Progenitor cell of endocrine pancreas (in vitro differentiated cells): Measurements from ENCODE around the gene MSANTD7. TPM values are rescaled to one million over a fixed set of nuclear protein-coding genes. Genes with fewer than 3 reads are reported as not detected.

Source experiments
- DNase-seq: peaks from one replicate; pipeline ENCODE4 v3.0.0; 2021; ENCODE audit warnings: low spot score; ENCODE audit not compliant: unreplicated experiment
- H3K27ac Mint-ChIP-seq: 2 replicates; pipeline ENCODE4 v1.8.0; 2021; ENCODE audit warnings: mild to moderate bottlenecking, moderate library complexity, mixed read lengths
- H3K27me3 Mint-ChIP-seq: 2 replicates; pipeline ENCODE4 v1.8.0; 2021; ENCODE audit warnings: mixed read lengths
- H3K36me3 Mint-ChIP-seq: 2 replicates; pipeline ENCODE4 v1.8.0; 2022; ENCODE audit warnings: mixed read lengths; ENCODE audit not compliant: insufficient read depth
- H3K4me1 Mint-ChIP-seq: 2 replicates; pipeline ENCODE4 v1.8.0; 2021; ENCODE audit warnings: low read depth, mixed read lengths
- H3K4me3 Mint-ChIP-seq: 2 replicates; pipeline ENCODE4 v1.8.0; 2021; ENCODE audit warnings: low read depth, mild to moderate bottlenecking, moderate library complexity, mixed read lengths
- H3K9me3 Mint-ChIP-seq: 2 replicates; pipeline ENCODE4 v1.8.0; 2021; ENCODE audit warnings: low read depth, mixed read lengths
- CTCF ChIP-seq: fragments of 200-600 bp; sonication (generic); IDR thresholded peaks from one replicate; pipeline ENCODE4 v1.5.0; 2021; ENCODE audit warnings: antibody characterized with exemption, mild to moderate bottlenecking; ENCODE audit not compliant: unreplicated experiment
- total RNA-seq: library from RNA; stranded (reverse); gene quantifications from 2 replicates; pipeline ENCODE4 v1.2.1, GENCODE V29; 2021

The MSANTD7 gene
- total RNA-seq, 1 donor from 2014 or later, result 15.7 TPM

DNA sequence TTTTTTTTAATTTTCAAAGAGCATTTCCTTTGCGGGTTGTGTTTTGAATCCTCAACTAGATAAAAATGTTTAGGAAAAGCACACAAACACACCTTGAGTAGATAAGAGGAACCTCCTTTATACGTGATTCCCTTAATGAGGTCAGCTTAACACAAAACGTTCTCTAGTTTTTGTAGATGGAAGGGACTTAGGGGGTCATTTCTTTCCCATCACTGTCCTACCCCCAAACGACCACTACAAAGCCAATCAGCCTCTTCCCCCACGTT, 41.8 kb downstream of the MSANTD7 start:
- H3K27me3 Mint-ChIP-seq, result no peaks in the 10 kb centered on the region
- peak overlapping the region; percentile 94 for H3K4me3 Mint-ChIP-seq
- no peak for DNase-seq
- TF ChIP-seq CTCF, result no peak
- H3K9me3 Mint-ChIP-seq, result no peaks in the 10 kb centered on the region
- peak overlapping the region; percentile 99 for H3K27ac Mint-ChIP-seq
- peaks cover 4% of the 10 kb centered on the region for H3K36me3 Mint-ChIP-seq
- peaks cover 19% of the 10 kb centered on the region for H3K4me1 Mint-ChIP-seq

GRCh38 chr10:14880229-14880628, 42.1 kb downstream of the MSANTD7 start:
- DNase-seq, result no peak
- H3K27ac Mint-ChIP-seq, result peak overlapping the region; percentile 99

DNA sequence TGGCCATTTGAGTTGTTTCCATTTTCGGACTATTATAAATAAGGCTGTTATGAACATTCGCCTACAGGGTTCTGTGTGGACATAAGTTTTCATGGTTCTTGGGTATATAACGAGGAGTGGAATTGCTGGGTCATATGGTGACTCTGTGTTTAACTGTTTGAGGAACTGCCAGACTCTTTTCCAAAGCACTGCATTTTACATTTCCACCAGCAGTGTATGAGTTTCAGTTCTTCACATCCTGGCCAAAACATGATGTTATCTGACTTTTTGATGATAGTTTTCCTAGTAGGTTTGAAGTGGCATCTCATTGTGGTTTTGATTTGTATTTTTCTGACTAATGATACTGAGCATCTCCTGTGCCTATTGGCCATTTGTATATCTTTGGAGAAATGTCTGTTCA, 46.0 kb downstream of the MSANTD7 start:
- Mint-ChIP-seq H3K27me3 (no peaks in the 10 kb centered on the region), H3K27ac (no peak overlapping the region)

More at GRCh38 chr10:14880229-14880628, 42.1 kb downstream of the MSANTD7 start:
- no peak for TF ChIP-seq CTCF
- H3K4me1 Mint-ChIP-seq, result peaks cover 19% of the 10 kb centered on the region
- H3K27me3 Mint-ChIP-seq, result no peaks in the 10 kb centered on the region
- H3K9me3 Mint-ChIP-seq, result no peaks in the 10 kb centered on the region
- peaks cover 4% of the 10 kb centered on the region for H3K36me3 Mint-ChIP-seq
- peak overlapping the region; percentile 94 for H3K4me3 Mint-ChIP-seq

More for the DNA sequence above, 46.0 kb downstream of the MSANTD7 start:
- Mint-ChIP-seq H3K36me3 (peaks cover 4% of the 10 kb centered on the region), H3K4me1 (peaks cover 16% of the 10 kb centered on the region), H3K4me3 (no peak overlapping the region), H3K9me3 (no peaks in the 10 kb centered on the region)
- DNase-seq, result no peak
- TF ChIP-seq CTCF, result no peak

Other genes with a start within 250 kb of the MSANTD7 start
- 82.2 and 87.4 TPM in 2 replicates for gene FAM107B, start 63.4 kb upstream of the MSANTD7 start, total RNA-seq
- gene CDNF, start 269 bp upstream of the MSANTD7 start, total RNA-seq, result 1.3 and 2.3 TPM in 2 replicates
- 13.2 and 15.2 TPM in 2 replicates for gene HSPA14, start within 50 bp of the MSANTD7 start, total RNA-seq
- gene SUV39H2, start 40.6 kb downstream of the MSANTD7 start, total RNA-seq, result 38.4 and 39.9 TPM in 2 replicates
- gene DCLRE1C, start 115.8 kb downstream of the MSANTD7 start, total RNA-seq, result 13.5 and 13.8 TPM in 2 replicates
- 1.6 and 3.0 TPM in 2 replicates for gene MEIG1, start 121.1 kb downstream of the MSANTD7 start, total RNA-seq
- not detected in 2 replicates for gene OLAH, start 205.6 kb downstream of the MSANTD7 start, total RNA-seq